ENCODE measurements around the gene ZFHX3.
"Not testable (repeated sequence)": the region's sequence is repeated elsewhere in the genome, so short reads cannot be mapped to it uniquely, and the experiment has no call there.

The ZFHX3 gene

GRCh38 chr16:73013974-73014373 lies 34.0 kb downstream of the ZFHX3 start:
- H3K4me3 ChIP-seq (ENCODE audit: low read depth, low read length), result no peak overlapping the region
- DNase-seq (ENCODE audit: low read depth), result no peak
- TF ChIP-seq CTCF (IDR thresholded peaks at IDR 0.05; ENCODE audit: low read depth, low read length, missing control alignments), result no peak
- in situ Hi-C loops (cut with HindIII; ENCODE audit: low sequenced_read_pairs), result no loop called here

GRCh38 chr16:73012341-73012740 lies 35.6 kb downstream of the ZFHX3 start:
- in situ Hi-C loops (cut with HindIII; ENCODE audit: low sequenced_read_pairs), result no loop called here
- no peak for DNase-seq (ENCODE audit: low read depth)
- no peak for TF ChIP-seq CTCF (IDR thresholded peaks at IDR 0.05; ENCODE audit: low read depth, low read length, missing control alignments)
- no peak overlapping the region for H3K4me3 ChIP-seq (ENCODE audit: low read depth, low read length)

GRCh38 chr16:73011926-73012325 lies 36.0 kb downstream of the ZFHX3 start:
- no peak for TF ChIP-seq CTCF (IDR thresholded peaks at IDR 0.05; ENCODE audit: low read depth, low read length, missing control alignments)
- in situ Hi-C loops (cut with HindIII; ENCODE audit: low sequenced_read_pairs), result no loop called here
- H3K4me3 ChIP-seq (ENCODE audit: low read depth, low read length), result no peak overlapping the region
- DNase-seq (ENCODE audit: low read depth), result no peak

GRCh38 chr16:73010150-73010676 lies 37.7 kb downstream of the ZFHX3 start:
- no peak for DNase-seq (ENCODE audit: low read depth)
- no peak overlapping the region for H3K4me3 ChIP-seq (ENCODE audit: low read depth, low read length)
- in situ Hi-C loops (cut with HindIII; ENCODE audit: low sequenced_read_pairs), result no loop called here
- TF ChIP-seq CTCF (IDR thresholded peaks at IDR 0.05; ENCODE audit: low read depth, low read length, missing control alignments), result no peak

GRCh38 chr16:73009710-73010109 lies 38.2 kb downstream of the ZFHX3 start:
- in situ Hi-C loops (cut with HindIII; ENCODE audit: low sequenced_read_pairs); DNase-seq (ENCODE audit: low read depth); H3K4me3 ChIP-seq (ENCODE audit: low read depth, low read length): not testable (repeated sequence)

GRCh38 chr16:73006026-73006425 lies 41.9 kb downstream of the ZFHX3 start:
- no peak for DNase-seq (ENCODE audit: low read depth)
- in situ Hi-C loops (cut with HindIII; ENCODE audit: low sequenced_read_pairs), result no loop called here
- H3K4me3 ChIP-seq (ENCODE audit: low read depth, low read length), result no peak overlapping the region
- TF ChIP-seq CTCF (IDR thresholded peaks at IDR 0.05; ENCODE audit: low read depth, low read length, missing control alignments), result no peak

GRCh38 chr16:73002866-73003265 lies 45.1 kb downstream of the ZFHX3 start:
- H3K4me3 ChIP-seq (ENCODE audit: low read depth, low read length), result no peak overlapping the region
- in situ Hi-C loops (cut with HindIII; ENCODE audit: low sequenced_read_pairs), result no loop called here
- TF ChIP-seq CTCF (IDR thresholded peaks at IDR 0.05; ENCODE audit: low read depth, low read length, missing control alignments), result no peak
- no peak for DNase-seq (ENCODE audit: low read depth)

All from astrocyte of the cerebellum (primary cell).